ENCODE results near the gene CCDC92B. TPM values are rescaled to one million over a fixed set of nuclear protein-coding genes. Genes with fewer than 3 reads are reported as not detected.
A peak's percentile ranks its signal among the peaks of the same experiment; 100 is the strongest.

The CCDC92B gene
- total RNA-seq, 1 donor from 2014 or later = 0.20 TPM

DNA sequence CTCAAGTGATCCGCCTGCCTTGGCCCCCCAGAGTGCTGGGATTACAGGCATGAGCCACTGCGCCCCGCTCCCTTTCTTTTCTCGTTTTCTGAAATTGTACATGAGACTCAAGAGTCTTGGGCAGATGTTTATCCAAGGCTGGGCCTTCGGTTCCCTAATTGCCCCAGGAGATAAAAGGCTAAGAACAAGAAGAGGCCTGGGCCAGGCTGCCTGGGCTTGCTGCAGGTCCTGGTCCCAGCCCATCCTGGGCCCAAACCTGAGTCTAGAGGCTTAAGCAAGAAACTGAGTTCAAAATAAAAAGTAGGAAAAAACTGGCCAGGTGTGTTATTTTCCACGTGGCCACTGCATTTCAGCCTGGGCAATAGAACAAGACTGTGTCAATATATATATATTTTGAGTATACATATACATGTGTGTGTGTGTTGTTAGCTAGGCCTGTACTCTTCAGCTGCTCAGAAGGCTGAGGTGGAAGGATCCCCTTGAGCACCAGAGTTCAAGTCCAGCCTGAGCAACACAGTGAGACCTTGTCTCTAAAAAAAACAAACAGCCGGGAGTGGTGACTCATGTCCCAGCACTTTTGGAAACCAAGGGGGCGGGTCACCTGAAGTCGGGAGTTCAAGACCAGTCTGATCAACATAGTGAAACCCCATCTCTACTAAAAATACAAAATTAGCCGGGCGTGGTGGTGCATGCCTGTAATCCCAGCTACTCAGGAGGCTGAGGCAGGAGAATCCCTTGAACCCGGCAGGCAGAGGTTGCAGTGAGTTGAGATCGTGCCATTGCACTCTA is 31.1 kb downstream of the CCDC92B start:
- intact Hi-C loops (cut with DNase I) = no loop called here
- H3K9me3 ChIP-seq = no peaks in the 10 kb centered on the region
- ATAC-seq = no peak

GRCh38 chr17:2716649-2717048 is 32.8 kb downstream of the CCDC92B start:
- H3K27me3 ChIP-seq = no peaks in the 10 kb centered on the region
- DNase-seq (no peak), ATAC-seq (no peak)
- H3K9me3 ChIP-seq = no peaks in the 10 kb centered on the region
- intact Hi-C loops (cut with DNase I) = no loop called here
- no peak overlapping the region for H3K27ac ChIP-seq
- H3K36me3 ChIP-seq = no peaks in the 10 kb centered on the region
- H3K4me1 ChIP-seq = peaks cover 5% of the 10 kb centered on the region
- no peak overlapping the region for H3K4me3 ChIP-seq
- no peak for TF ChIP-seq CTCF (IDR thresholded peaks at IDR 0.05)

More for the DNA sequence above, 31.1 kb downstream of the CCDC92B start:
- no peak for DNase-seq
- TF ChIP-seq CTCF (IDR thresholded peaks at IDR 0.05) = no peak
- H3K27me3 ChIP-seq = peaks cover under 1% of the 10 kb centered on the region
- H3K36me3 ChIP-seq = no peaks in the 10 kb centered on the region
- no peaks in the 10 kb centered on the region for H3K4me1 ChIP-seq
- H3K27ac ChIP-seq = no peak overlapping the region
- no peak overlapping the region for H3K4me3 ChIP-seq

GRCh38 chr17:2713881-2714280 is 35.6 kb downstream of the CCDC92B start:
- Histone ChIP-seq H3K36me3 (no peaks in the 10 kb centered on the region), H3K9me3 (no peaks in the 10 kb centered on the region), H3K4me3 (no peak overlapping the region), H3K27ac (no peak overlapping the region), H3K27me3 (no peaks in the 10 kb centered on the region), H3K4me1 (peaks cover 24% of the 10 kb centered on the region)
- TF ChIP-seq CTCF (IDR thresholded peaks at IDR 0.05) = no peak
- no peak for ATAC-seq
- DNase-seq = no peak
- intact Hi-C loops (cut with DNase I) = no loop called here

- no peak for ATAC-seq
- Histone ChIP-seq H3K36me3 (no peaks in the 10 kb centered on the region), H3K27me3 (no peaks in the 10 kb centered on the region), H3K27ac (peak overlapping the region; percentile 82), H3K9me3 (no peaks in the 10 kb centered on the region), H3K4me1 (peaks cover 38% of the 10 kb centered on the region), H3K4me3 (peak overlapping the region; percentile 89)
- no peak for DNase-seq
- intact Hi-C loops (cut with DNase I) = no loop called here
- TF ChIP-seq CTCF (IDR thresholded peaks at IDR 0.05) = no peak
These were observed 37.0 kb downstream of the CCDC92B start for GRCh38 chr17:2712300-2713043.

DNA sequence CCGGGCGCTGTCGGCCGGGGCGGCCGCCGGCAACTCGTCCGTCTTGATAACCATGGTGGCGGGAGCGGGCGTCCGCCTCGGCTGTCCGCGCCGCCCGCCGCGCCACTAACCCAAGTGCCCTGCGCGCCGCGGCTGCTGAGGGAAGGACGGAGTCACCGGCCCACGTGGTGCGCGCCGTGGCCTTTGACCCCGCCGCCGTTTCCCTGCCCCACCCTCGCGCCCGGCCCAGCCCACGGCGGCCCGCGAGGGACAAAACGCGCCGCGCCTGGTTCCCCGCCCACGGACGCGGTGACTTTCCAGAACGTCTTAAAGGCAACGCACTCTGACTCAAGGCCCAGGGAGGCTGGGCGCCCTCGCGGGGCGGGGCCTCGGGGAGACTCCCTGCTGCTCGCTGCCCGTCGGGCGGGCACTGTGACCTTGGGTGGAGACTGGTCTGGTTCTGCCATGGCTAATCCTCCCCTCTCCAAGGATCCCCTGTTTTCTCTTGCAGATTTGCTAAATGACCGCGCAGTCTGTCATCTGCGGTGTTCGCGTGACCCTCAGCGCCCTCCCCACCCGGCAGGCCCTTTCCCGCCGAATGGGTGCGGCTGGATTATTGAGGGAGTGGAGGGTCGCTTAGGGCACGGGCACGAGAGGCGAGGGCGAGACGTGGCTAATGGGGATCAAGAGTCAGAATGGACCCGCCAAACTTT is 37.7 kb downstream of the CCDC92B start, which contains the start of gene CLUH:
TSS of gene CLUH (minus strand) at position 157 of the 692 bp plus-strand sequence. CDS start at position 54, 103 bp downstream.
- Histone ChIP-seq H3K27ac (peak within 1 kb of the TSS; percentile 82), H3K4me1 (peaks cover 42% of the 10 kb centered on the region)
- TF ChIP-seq CTCF (IDR thresholded peaks at IDR 0.05) = no peak

More for the DNA sequence above, 37.7 kb downstream of the CCDC92B start, which contains the start of gene CLUH:
- ATAC-seq = peak; percentile 92
- Histone ChIP-seq H3K27me3 (no peaks in the 10 kb centered on the region), H3K4me3 (peak within 1 kb of the TSS; percentile 89), H3K36me3 (no peaks in the 10 kb centered on the region), H3K9me3 (no peaks in the 10 kb centered on the region)
- peak; percentile 99 for DNase-seq
- intact Hi-C loops (cut with DNase I) = no loop called here
